HFF-Myc (cell line): ENCODE measurements around the gene HOXC9.

Source experiments
- DNase-seq: peaks from one replicate; pipeline ENCODE4 v3.0.0-alpha.2; 2011; ENCODE audit warnings: low read depth; ENCODE audit errors: extremely low read depth
- H3K4me3 ChIP-seq: replicated peaks from 2 replicates; pipeline ENCODE4 v1.5.1; 2011; ENCODE audit warnings: low read depth, mild to moderate bottlenecking, control low read depth, low read length
- TF ChIP-seq, protein P1 (sequence below): IDR thresholded peaks from 2 replicates; pipeline ENCODE4 v1.5.1; 2012; ENCODE audit warnings: mild to moderate bottlenecking, low read depth, low read length, control low read depth; ENCODE audit errors: missing control alignments

HOXC9 gene

GRCh38 chr12:53964315-53964713 is 35.6 kb upstream of the HOXC9 start:
- DNase-seq: no peak
- TF ChIP-seq, protein P1, sequence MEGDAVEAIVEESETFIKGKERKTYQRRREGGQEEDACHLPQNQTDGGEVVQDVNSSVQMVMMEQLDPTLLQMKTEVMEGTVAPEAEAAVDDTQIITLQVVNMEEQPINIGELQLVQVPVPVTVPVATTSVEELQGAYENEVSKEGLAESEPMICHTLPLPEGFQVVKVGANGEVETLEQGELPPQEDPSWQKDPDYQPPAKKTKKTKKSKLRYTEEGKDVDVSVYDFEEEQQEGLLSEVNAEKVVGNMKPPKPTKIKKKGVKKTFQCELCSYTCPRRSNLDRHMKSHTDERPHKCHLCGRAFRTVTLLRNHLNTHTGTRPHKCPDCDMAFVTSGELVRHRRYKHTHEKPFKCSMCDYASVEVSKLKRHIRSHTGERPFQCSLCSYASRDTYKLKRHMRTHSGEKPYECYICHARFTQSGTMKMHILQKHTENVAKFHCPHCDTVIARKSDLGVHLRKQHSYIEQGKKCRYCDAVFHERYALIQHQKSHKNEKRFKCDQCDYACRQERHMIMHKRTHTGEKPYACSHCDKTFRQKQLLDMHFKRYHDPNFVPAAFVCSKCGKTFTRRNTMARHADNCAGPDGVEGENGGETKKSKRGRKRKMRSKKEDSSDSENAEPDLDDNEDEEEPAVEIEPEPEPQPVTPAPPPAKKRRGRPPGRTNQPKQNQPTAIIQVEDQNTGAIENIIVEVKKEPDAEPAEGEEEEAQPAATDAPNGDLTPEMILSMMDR: no peak
- no peak overlapping the region for H3K4me3 ChIP-seq

GRCh38 chr12:53965281-53966084 is 34.5 kb upstream of the HOXC9 start:
- peak overlapping the region; percentile 49 for H3K4me3 ChIP-seq
- TF ChIP-seq, protein P1: no peak

GRCh38 chr12:53966085-53966384 is 33.9 kb upstream of the HOXC9 start:
- peak overlapping the region; percentile 49 for H3K4me3 ChIP-seq
- no peak for DNase-seq
- TF ChIP-seq, protein P1: no peak

More at GRCh38 chr12:53965281-53966084, 34.5 kb upstream of the HOXC9 start:
- DNase-seq: no peak

- H3K4me3 ChIP-seq: peak overlapping the region; percentile 49
- TF ChIP-seq, protein P1: no peak
These were observed 33.4 kb upstream of the HOXC9 start for GRCh38 chr12:53966385-53967133.

GRCh38 chr12:53967421-53967925 is 32.5 kb upstream of the HOXC9 start:
- H3K4me3 ChIP-seq: peak overlapping the region; percentile 49
- DNase-seq: no peak
- TF ChIP-seq, protein P1: no peak

More at GRCh38 chr12:53966385-53967133, 33.4 kb upstream of the HOXC9 start:
- no peak for DNase-seq

GRCh38 chr12:53968214-53969127 is 31.5 kb upstream of the HOXC9 start:
- TF ChIP-seq, protein P1: no peak
- H3K4me3 ChIP-seq: peak overlapping the region; percentile 49
- DNase-seq: no peak
